Ovary (tissue), 3 donors: ENCODE measurements around the gene REPS2.

ENCODE experiments used
- EP300 ChIP-seq: sonication (generic); formaldehyde crosslinking; IDR thresholded peaks from one replicate; pipeline ENCODE4 v1.6.1; 2017; ENCODE audit warnings: antibody characterized with exemption
- POLR2A ChIP-seq: fragments of 450-650 bp; IDR thresholded peaks from one replicate; pipeline ENCODE4 v1.6.1; 2017; ENCODE audit warnings: antibody characterized with exemption, mild to moderate bottlenecking, moderate library complexity
- TF ChIP-seq, protein P1 (sequence below), 3 donors: fragments of 450-650 bp in 2 of 3; fragments of 200-600 bp in 1 of 3; IDR thresholded peaks; one replicate each; pipeline versions ENCODE4 v1.5.1 to v1.8.0; 2016 to 2022; ENCODE audit warnings: antibody characterized with exemption in 3 of 3, mild to moderate bottlenecking in 1 of 3
- donor health status: DM: no; HTN: no; CAD: no.

- TF ChIP-seq, protein P1, sequence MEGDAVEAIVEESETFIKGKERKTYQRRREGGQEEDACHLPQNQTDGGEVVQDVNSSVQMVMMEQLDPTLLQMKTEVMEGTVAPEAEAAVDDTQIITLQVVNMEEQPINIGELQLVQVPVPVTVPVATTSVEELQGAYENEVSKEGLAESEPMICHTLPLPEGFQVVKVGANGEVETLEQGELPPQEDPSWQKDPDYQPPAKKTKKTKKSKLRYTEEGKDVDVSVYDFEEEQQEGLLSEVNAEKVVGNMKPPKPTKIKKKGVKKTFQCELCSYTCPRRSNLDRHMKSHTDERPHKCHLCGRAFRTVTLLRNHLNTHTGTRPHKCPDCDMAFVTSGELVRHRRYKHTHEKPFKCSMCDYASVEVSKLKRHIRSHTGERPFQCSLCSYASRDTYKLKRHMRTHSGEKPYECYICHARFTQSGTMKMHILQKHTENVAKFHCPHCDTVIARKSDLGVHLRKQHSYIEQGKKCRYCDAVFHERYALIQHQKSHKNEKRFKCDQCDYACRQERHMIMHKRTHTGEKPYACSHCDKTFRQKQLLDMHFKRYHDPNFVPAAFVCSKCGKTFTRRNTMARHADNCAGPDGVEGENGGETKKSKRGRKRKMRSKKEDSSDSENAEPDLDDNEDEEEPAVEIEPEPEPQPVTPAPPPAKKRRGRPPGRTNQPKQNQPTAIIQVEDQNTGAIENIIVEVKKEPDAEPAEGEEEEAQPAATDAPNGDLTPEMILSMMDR (IDR thresholded peaks at IDR 0.05), result no peak
- no peak for TF ChIP-seq POLR2A
- no peak for TF ChIP-seq EP300
Measured at GRCh38 chrX:16981980-16982379, 35.5 kb downstream of the REPS2 start.
